22Rv1 (cell line): ENCODE results near the gene ACAD10.

Experiments
- H3K27ac ChIP-seq: fragments of 450-650 bp; 2 replicates; pipeline ENCODE4 v1.5.1; 2017
- CTCF ChIP-seq: fragments of 450-650 bp; IDR thresholded peaks from 2 replicates; pipeline ENCODE4 v1.5.1; 2017; ENCODE audit warnings: mild to moderate bottlenecking
- ZFX ChIP-seq: fragments of 450-650 bp; IDR thresholded peaks from 2 replicates; pipeline ENCODE4 v1.6.1; 2017; ENCODE audit warnings: antibody characterized with exemption, borderline replicate concordance

The ACAD10 gene

GRCh38 chr12:111775205-111776193, 89.6 kb downstream of the ACAD10 start:
- H3K27ac ChIP-seq, result peak overlapping the region; percentile 84
- TF ChIP-seq ZFX, result no peak
- TF ChIP-seq CTCF, result no peak

DNA sequence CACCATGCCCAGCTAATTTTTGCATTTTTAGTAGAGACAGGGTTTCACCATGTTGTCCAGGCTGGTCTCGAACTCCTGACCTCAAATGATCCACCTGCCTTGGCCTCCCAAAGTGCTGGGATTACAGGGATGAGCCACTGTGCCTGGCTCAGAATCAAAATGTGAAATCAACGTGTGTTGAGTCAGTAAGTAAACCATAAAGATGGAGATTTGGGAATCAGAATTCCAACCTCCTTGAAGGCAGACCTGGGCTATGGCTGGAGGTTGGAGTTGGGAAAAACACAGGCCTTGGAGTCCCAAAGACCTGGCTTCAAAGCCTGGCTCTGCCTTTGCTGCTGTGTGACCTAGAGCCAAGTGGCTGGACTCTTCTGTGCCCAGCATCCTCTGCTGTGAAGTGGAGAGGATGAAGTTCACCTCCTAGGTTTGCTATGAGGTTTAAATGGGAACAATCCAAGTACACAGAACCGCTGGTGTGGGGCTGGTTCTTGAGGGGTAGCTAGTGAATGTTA, 91.0 kb downstream of the ACAD10 start:
- no peak for TF ChIP-seq ZFX
- H3K27ac ChIP-seq, result peak overlapping the region; percentile 84

DNA sequence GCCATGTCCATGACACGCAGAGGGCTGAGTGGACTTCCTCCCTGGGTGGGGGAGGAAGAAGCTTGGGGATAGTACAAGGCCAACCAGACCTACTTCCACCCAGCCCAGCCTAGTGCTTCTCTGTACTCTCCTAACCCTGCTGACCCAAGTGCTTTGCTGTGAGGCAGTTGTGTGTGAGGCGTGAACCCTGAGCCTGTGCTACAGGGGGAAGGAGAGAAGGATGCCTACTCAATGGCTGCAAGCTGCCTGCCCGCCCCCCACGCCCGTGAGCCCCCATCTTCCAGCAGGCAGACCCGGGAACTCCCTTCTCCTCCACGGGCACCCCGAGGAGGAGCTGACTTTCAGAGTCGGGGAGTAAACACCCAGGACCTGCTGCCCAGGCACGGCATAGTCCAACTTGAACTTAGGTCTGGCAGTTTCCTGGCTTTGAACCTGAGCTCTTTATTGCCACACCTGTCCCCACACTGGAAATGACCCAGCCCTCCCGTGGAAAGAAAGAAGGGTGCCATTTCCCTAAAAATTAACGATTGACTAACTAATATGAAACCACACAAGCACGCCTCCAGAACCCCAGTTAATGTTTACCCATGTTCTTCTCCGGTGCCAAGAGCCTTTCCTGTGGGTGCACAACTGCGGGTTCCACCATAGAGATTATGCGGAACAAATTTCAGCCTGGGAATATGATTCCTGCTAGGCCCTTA, 91.6 kb downstream of the ACAD10 start:
- TF ChIP-seq ZFX (no peak), CTCF (no peak)
- peak overlapping the region; percentile 84; the same call in 1 of the 2 replicates for H3K27ac ChIP-seq

GRCh38 chr12:111780166-111780565, 94.3 kb downstream of the ACAD10 start:
- TF ChIP-seq CTCF, result no peak
- TF ChIP-seq ZFX, result no peak
- no peak overlapping the region for H3K27ac ChIP-seq

- H3K27ac ChIP-seq, result no peak overlapping the region
- TF ChIP-seq ZFX (no peak), CTCF (no peak)
Measured at GRCh38 chr12:111780615-111781014, 94.8 kb downstream of the ACAD10 start.

- no peak overlapping the region for H3K27ac ChIP-seq
- TF ChIP-seq ZFX, result no peak
- TF ChIP-seq CTCF, result no peak
Measured at GRCh38 chr12:111781085-111781658, 95.3 kb downstream of the ACAD10 start.

DNA sequence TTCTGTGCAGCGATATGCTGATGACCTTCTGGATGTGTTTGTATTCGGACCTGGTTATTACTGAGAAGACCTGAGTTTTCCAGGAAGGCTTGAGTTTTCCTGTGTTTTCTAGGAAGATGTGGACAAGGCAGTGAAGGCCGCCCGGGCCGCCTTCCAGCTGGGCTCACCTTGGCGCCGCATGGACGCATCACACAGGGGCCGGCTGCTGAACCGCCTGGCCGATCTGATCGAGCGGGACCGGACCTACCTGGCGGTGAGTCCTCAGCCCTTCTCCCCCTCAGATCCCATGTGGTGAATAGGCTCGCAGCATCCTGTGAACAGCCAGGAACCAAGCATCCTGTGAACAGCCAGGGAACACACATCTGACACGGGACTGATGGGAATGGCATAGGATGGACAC, 97.2 kb downstream of the ACAD10 start:
- TF ChIP-seq ZFX, result no peak
- no peak for TF ChIP-seq CTCF
- no peak overlapping the region for H3K27ac ChIP-seq
